GM23338 (cell line): Measurements from ENCODE around the gene ADGB. TPM values are rescaled to one million over a fixed set of nuclear protein-coding genes. Genes with fewer than 3 reads are reported as not detected.

ENCODE experiments used
- ATAC-seq: fragments of 200-7000 bp; cut with Tn5 transposase; 3 replicates; pipeline ENCODE4 v1.9.1; 2020
- DNase-seq: peaks from one replicate; pipeline ENCODE4 v3.0.0-alpha.2; 2015; ENCODE audit warnings: low spot score
- H2AFZ ChIP-seq: fragments of 200-600 bp; sonication (generic); 2 replicates; pipeline ENCODE4 v1.8.0; 2016; ENCODE audit warnings: antibody characterized with exemption, mild to moderate bottlenecking, moderate library complexity
- H3F3A ChIP-seq: fragments of 200-600 bp; sonication (generic); replicated peaks from 2 replicates; pipeline ENCODE4 v1.8.0; 2017; ENCODE audit warnings: antibody characterized with exemption, mixed run types, low read depth
- H3K27ac ChIP-seq: fragments of 200-600 bp; sonication (generic); 2 replicates; pipeline ENCODE4 v1.6.1; 2016; ENCODE audit warnings: low read depth
- H3K27me3 ChIP-seq: fragments of 200-600 bp; sonication (generic); 2 replicates; pipeline ENCODE4 v1.8.0; 2016; ENCODE audit warnings: mild to moderate bottlenecking, mixed run types, moderate library complexity; ENCODE audit not compliant: insufficient read depth
- H3K36me3 ChIP-seq: fragments of 200-600 bp; sonication (generic); 2 replicates; pipeline ENCODE4 v1.8.0; 2016; ENCODE audit warnings: mild to moderate bottlenecking; ENCODE audit not compliant: insufficient read depth
- H3K4me1 ChIP-seq: fragments of 200-600 bp; sonication (generic); 2 replicates; pipeline ENCODE4 v1.8.0; 2016; ENCODE audit warnings: mild to moderate bottlenecking, moderate library complexity; ENCODE audit not compliant: insufficient read depth
- H3K4me2 ChIP-seq: fragments of 200-600 bp; sonication (generic); 2 replicates; pipeline ENCODE4 v1.7.1; 2017; ENCODE audit warnings: mixed run types
- H3K4me3 ChIP-seq: fragments of 200-600 bp; sonication (generic); 2 replicates; pipeline ENCODE4 v1.6.1; 2016; ENCODE audit warnings: mixed run types
- H3K79me2 ChIP-seq: fragments of 200-600 bp; sonication (generic); replicated peaks from 2 replicates; pipeline ENCODE4 v1.8.0; 2017; ENCODE audit warnings: mild to moderate bottlenecking; ENCODE audit not compliant: insufficient read depth
- H3K9me2 ChIP-seq: fragments of 200-600 bp; sonication (generic); 2 replicates; pipeline ENCODE4 v1.8.0; 2017; ENCODE audit not compliant: insufficient read depth
- H4K20me1 ChIP-seq: fragments of 200-600 bp; sonication (generic); replicated peaks from 2 replicates; pipeline ENCODE4 v1.8.0; 2017; ENCODE audit warnings: mild to moderate bottlenecking; ENCODE audit not compliant: insufficient read depth
- H3K27ac Mint-ChIP-seq: 2 replicates; pipeline ENCODE4 v1.8.0; 2020; ENCODE audit warnings: inconsistent platforms, mild to moderate bottlenecking, moderate library complexity, mixed read lengths
- H3K27me3 Mint-ChIP-seq: 3 replicates; pipeline ENCODE4 v1.8.0; 2022; ENCODE audit warnings: low read depth, mild to moderate bottlenecking, moderate library complexity, mixed read lengths, inconsistent platforms; ENCODE audit not compliant: insufficient read depth, poor library complexity
- H3K36me3 Mint-ChIP-seq: 3 replicates; pipeline ENCODE4 v1.8.0; 2021; ENCODE audit warnings: low read depth, mild to moderate bottlenecking, inconsistent platforms, moderate library complexity, mixed read lengths
- H3K4me1 Mint-ChIP-seq: 3 replicates; pipeline ENCODE4 v1.8.0; 2020; ENCODE audit warnings: mild to moderate bottlenecking, inconsistent platforms, mixed read lengths
- H3K4me3 Mint-ChIP-seq: 3 replicates; pipeline ENCODE4 v1.8.0; 2021; ENCODE audit warnings: moderate library complexity, mild to moderate bottlenecking, inconsistent platforms, mixed read lengths
- H3K9me3 Mint-ChIP-seq: 3 replicates; pipeline ENCODE4 v1.8.0; 2020; ENCODE audit warnings: moderate library complexity, mild to moderate bottlenecking, inconsistent platforms, mixed read lengths
- CREB1 ChIP-seq: fragments of 250-450 bp; sonication (Bioruptor Pico); IDR thresholded peaks from 2 replicates; pipeline ENCODE4 v1.5.0; 2020; ENCODE audit warnings: low read depth, mild to moderate bottlenecking, moderate library complexity
- EZH2 ChIP-seq: fragments of 200-600 bp; sonication (generic); IDR thresholded peaks from one replicate; pipeline ENCODE4 v1.8.0; 2017; ENCODE audit warnings: antibody characterized with exemption, mild to moderate bottlenecking, low read depth; ENCODE audit not compliant: unreplicated experiment
- JUNB ChIP-seq: IDR thresholded peaks from one replicate; pipeline ENCODE4 v1.6.1; 2016; ENCODE audit warnings: antibody characterized with exemption; ENCODE audit not compliant: unreplicated experiment
- POLR2AphosphoS5 ChIP-seq: IDR thresholded peaks from 2 replicates; pipeline ENCODE4 v1.6.1; 2016; ENCODE audit warnings: antibody characterized with exemption, low read depth
- REST ChIP-seq: IDR thresholded peaks from one replicate; pipeline ENCODE4 v1.6.1; 2018; ENCODE audit warnings: antibody characterized with exemption; ENCODE audit not compliant: unreplicated experiment
- STAT1 ChIP-seq: IDR thresholded peaks from one replicate; pipeline ENCODE4 v1.6.1; 2016; ENCODE audit warnings: antibody characterized with exemption; ENCODE audit not compliant: unreplicated experiment
- ZNF114 ChIP-seq: fragments of 250-450 bp; sonication (Bioruptor Pico); IDR thresholded peaks from 2 replicates; pipeline ENCODE4 v1.5.0; 2020; ENCODE audit warnings: mild to moderate bottlenecking, moderate library complexity
- ZNF331 ChIP-seq: fragments of 250-450 bp; sonication (Bioruptor Pico); IDR thresholded peaks from 2 replicates; pipeline ENCODE4 v1.5.0; 2020; ENCODE audit warnings: low read depth, mild to moderate bottlenecking, moderate library complexity
- ZNF462 ChIP-seq: fragments of 250-450 bp; sonication (Bioruptor Pico); IDR thresholded peaks from 2 replicates; pipeline ENCODE4 v1.5.0; 2020; ENCODE audit warnings: mild to moderate bottlenecking, moderate library complexity
- polyA plus RNA-seq: library from polyadenylated mRNA; unstranded; fragments of >200 nt; fragmentation: Nextera tagmentation; extraction: Ambion mirVana; gene quantifications from 2 replicates; pipeline ENCODE4 v1.2.1, GENCODE V29; 2016
- total RNA-seq: library from RNA; depleted of rRNA; stranded (reverse); fragments of >200 nt; shearing (Covaris generic); gene quantifications from 2 replicates; pipeline ENCODE4 v1.2.3, GENCODE V29; 2014

Gene ADGB
- total and polyA plus RNA-seq, 2 experiments from 2014 or later, result not detected

GRCh38 chr6:146613947-146614346 lies 15.2 kb downstream of the ADGB start (continued):
- TF ChIP-seq ZNF462 (CRISPR knock-in tag), result no peak
- TF ChIP-seq EZH2, result no peak

- TF ChIP-seq STAT1 (no peak), REST (no peak), POLR2AphosphoS5 (no peak), ZNF331 (CRISPR knock-in tag) (no peak), JUNB (no peak), CREB1 (CRISPR knock-in tag) (no peak), ZNF114 (CRISPR knock-in tag) (no peak)
These were observed 21.9 kb downstream of the ADGB start for GRCh38 chr6:146620655-146621054.

More at GRCh38 chr6:146620655-146621054, 21.9 kb downstream of the ADGB start:
- H3K36me3 Mint-ChIP-seq, result no peaks in the 10 kb centered on the region
- 0 out of 2 replicates have a peak, but pooled peaks cover 2% of the 10 kb centered on the region for H3K9me2 ChIP-seq
- H3K4me1 ChIP-seq, result no peaks in the 10 kb centered on the region
- no peak overlapping the region for H3K4me3 ChIP-seq
- H3K27me3 Mint-ChIP-seq, result no peaks in the 10 kb centered on the region
- no peak overlapping the region for H2AFZ ChIP-seq
- H3K27ac Mint-ChIP-seq, result no peak overlapping the region
- no peaks in the 10 kb centered on the region for H4K20me1 ChIP-seq
- 0 out of 3 replicates have a peak, but pooled peaks cover 3% of the 10 kb centered on the region for H3K9me3 Mint-ChIP-seq
- no peak overlapping the region for H3K4me3 Mint-ChIP-seq
- H3K4me1 Mint-ChIP-seq, result no peaks in the 10 kb centered on the region
- DNase-seq (no peak), ATAC-seq (no peak)
- no peaks in the 10 kb centered on the region for H3K27me3 ChIP-seq
- no peaks in the 10 kb centered on the region for H3K79me2 ChIP-seq
- no peak overlapping the region for H3K4me2 ChIP-seq
- no peak overlapping the region for H3K27ac ChIP-seq
- no peaks in the 10 kb centered on the region; the same call in 1 of the 2 replicates for H3K36me3 ChIP-seq
- H3F3A ChIP-seq, result no peaks in the 10 kb centered on the region
